HFF-Myc (cell line): Measurements from ENCODE around the gene DVL3.
"Not testable (repeated sequence)": the region's sequence is repeated elsewhere in the genome, so short reads cannot be mapped to it uniquely, and the experiment has no call there.

Experiments
- DNase-seq: peaks from one replicate; pipeline ENCODE4 v3.0.0-alpha.2; 2011; ENCODE audit warnings: low read depth; ENCODE audit errors: extremely low read depth
- H3K4me3 ChIP-seq: replicated peaks from 2 replicates; pipeline ENCODE4 v1.5.1; 2011; ENCODE audit warnings: low read depth, mild to moderate bottlenecking, control low read depth, low read length
- CTCF ChIP-seq: IDR thresholded peaks from 2 replicates; pipeline ENCODE4 v1.5.1; 2012; ENCODE audit warnings: mild to moderate bottlenecking, low read depth, low read length, control low read depth; ENCODE audit errors: missing control alignments

The DVL3 gene

GRCh38 chr3:184154885-184155643, at the start of gene DVL3:
Gene DVL3 (plus strand): TSS chr3:184155377. CDS start chr3:184155636, 259 bp downstream.
- DNase-seq: no peak
- TF ChIP-seq CTCF: no peak
- peak within 1 kb of the TSS; percentile 94 for H3K4me3 ChIP-seq

GRCh38 chr3:184110316-184110725, 44.9 kb upstream of the DVL3 start:
- DNase-seq: no peak

GRCh38 chr3:184116017-184116416, 39.2 kb upstream of the DVL3 start:
- no peak for TF ChIP-seq CTCF
- DNase-seq: no peak
- no peak overlapping the region for H3K4me3 ChIP-seq

More at GRCh38 chr3:184110316-184110725, 44.9 kb upstream of the DVL3 start:
- TF ChIP-seq CTCF: no peak
- H3K4me3 ChIP-seq: no peak overlapping the region

- no peak overlapping the region for H3K4me3 ChIP-seq
- DNase-seq: no peak
- TF ChIP-seq CTCF: no peak
Observed at GRCh38 chr3:184117636-184118035, 37.5 kb upstream of the DVL3 start.

GRCh38 chr3:184121031-184121430, 34.1 kb upstream of the DVL3 start:
- H3K4me3 ChIP-seq, DNase-seq: not testable (repeated sequence)

- no peak overlapping the region for H3K4me3 ChIP-seq
- DNase-seq: no peak
- no peak for TF ChIP-seq CTCF
Observed at GRCh38 chr3:184126006-184126405, 29.2 kb upstream of the DVL3 start.

GRCh38 chr3:184129012-184129411, 26.2 kb upstream of the DVL3 start:
- H3K4me3 ChIP-seq: no peak overlapping the region
- peak; percentile 61 for TF ChIP-seq CTCF
- no peak for DNase-seq
